Spleen (tissue), 7 donors: ENCODE results near the gene LTBP1.

ENCODE experiments used
- POLR2A ChIP-seq, 3 donors: fragments of 450-650 bp; IDR thresholded peaks; one replicate each; pipeline ENCODE4 v1.5.1; 2017; ENCODE audit warnings: antibody characterized with exemption in 3 of 3, mild to moderate bottlenecking in 1 of 3
- POLR2AphosphoS5 ChIP-seq, 3 donors: sonication (generic); formaldehyde crosslinking; IDR thresholded peaks; one replicate each; pipeline ENCODE4 v1.5.1; 2017; ENCODE audit warnings: antibody characterized with exemption in 3 of 3
- TF ChIP-seq, protein P1 (sequence below), 11 experiments: fragments of 200-600 bp in 7 of 11; fragments of 450-650 bp in 4 of 11; sonication (generic) in 4 of 11; IDR thresholded peaks in 8 of 11; conservative IDR thresholded peaks in 3 of 11; 1 replicate in 7 of 11; 2 replicates in 4 of 11; pipeline versions ENCODE4 v1.4.0 to v1.8.0; 2016 to 2021; ENCODE audit warnings: antibody characterized with exemption in 11 of 11, inconsistent platforms in 4 of 11, mild to moderate bottlenecking in 1 of 11
- donor health status: DM: no; HTN: no; CAD: no; lungs with moderate emphysema.
- donor health status: DM: no; HTN: no; CAD: no.
- donor health status: DM: no; HTN: no; CAD: no.

DNA sequence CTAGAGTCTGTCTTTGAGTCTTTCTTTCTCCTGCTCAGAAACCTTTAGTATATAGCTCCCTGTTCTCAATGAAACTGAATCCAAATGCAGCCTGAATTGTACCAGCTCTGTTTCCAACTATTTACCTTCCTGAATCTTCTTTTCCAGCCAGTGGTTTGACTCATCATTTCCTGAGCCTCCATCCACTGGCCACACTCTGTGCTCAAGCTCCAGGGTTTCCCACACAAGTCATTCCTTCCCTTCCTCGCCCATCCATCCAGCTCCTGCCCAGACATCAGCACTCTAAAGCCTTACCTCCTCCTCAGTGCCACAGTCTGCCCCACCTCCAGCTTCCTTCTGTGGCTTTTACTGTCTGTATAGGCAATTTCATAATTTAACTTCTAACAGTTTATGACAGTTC is 296.1 kb downstream of the LTBP1 start:
- TF ChIP-seq POLR2A (IDR thresholded peaks at IDR 0.05) (no peak), POLR2AphosphoS5 (IDR thresholded peaks at IDR 0.05) (no peak)
- TF ChIP-seq, protein P1, sequence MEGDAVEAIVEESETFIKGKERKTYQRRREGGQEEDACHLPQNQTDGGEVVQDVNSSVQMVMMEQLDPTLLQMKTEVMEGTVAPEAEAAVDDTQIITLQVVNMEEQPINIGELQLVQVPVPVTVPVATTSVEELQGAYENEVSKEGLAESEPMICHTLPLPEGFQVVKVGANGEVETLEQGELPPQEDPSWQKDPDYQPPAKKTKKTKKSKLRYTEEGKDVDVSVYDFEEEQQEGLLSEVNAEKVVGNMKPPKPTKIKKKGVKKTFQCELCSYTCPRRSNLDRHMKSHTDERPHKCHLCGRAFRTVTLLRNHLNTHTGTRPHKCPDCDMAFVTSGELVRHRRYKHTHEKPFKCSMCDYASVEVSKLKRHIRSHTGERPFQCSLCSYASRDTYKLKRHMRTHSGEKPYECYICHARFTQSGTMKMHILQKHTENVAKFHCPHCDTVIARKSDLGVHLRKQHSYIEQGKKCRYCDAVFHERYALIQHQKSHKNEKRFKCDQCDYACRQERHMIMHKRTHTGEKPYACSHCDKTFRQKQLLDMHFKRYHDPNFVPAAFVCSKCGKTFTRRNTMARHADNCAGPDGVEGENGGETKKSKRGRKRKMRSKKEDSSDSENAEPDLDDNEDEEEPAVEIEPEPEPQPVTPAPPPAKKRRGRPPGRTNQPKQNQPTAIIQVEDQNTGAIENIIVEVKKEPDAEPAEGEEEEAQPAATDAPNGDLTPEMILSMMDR (IDR thresholded peaks at IDR 0.05 in 8 of 11, conservative IDR thresholded peaks at IDR 0.05 in 3 of 11), result no peak
